Neural crest cell (in vitro differentiated cells): ENCODE results near the gene CLEC2L. TPM values are rescaled to one million over a fixed set of nuclear protein-coding genes. Genes with fewer than 3 reads are reported as not detected.

ENCODE experiments used
- DNase-seq: peaks from one replicate; pipeline ENCODE4 v3.0.0; 2021; ENCODE audit warnings: low read depth, mixed read lengths, low spot score
- H3K27ac Mint-ChIP-seq: one replicate; pipeline ENCODE4 v1.8.0; 2021; ENCODE audit warnings: mild to moderate bottlenecking, mixed read lengths; ENCODE audit not compliant: unreplicated experiment
- H3K27me3 Mint-ChIP-seq: 2 replicates; pipeline ENCODE4 v1.8.0; 2021; ENCODE audit warnings: low read depth, mild to moderate bottlenecking, mixed read lengths
- H3K36me3 Mint-ChIP-seq: 2 replicates; pipeline ENCODE4 v1.8.0; 2021; ENCODE audit warnings: low read depth, mild to moderate bottlenecking, mixed read lengths
- H3K4me1 Mint-ChIP-seq: 2 replicates; pipeline ENCODE4 v1.8.0; 2021; ENCODE audit warnings: mixed read lengths
- H3K4me3 Mint-ChIP-seq: one replicate; pipeline ENCODE4 v1.8.0; 2021; ENCODE audit warnings: mild to moderate bottlenecking, mixed read lengths
- H3K9me3 Mint-ChIP-seq: 2 replicates; pipeline ENCODE4 v1.8.0; 2021; ENCODE audit warnings: mixed read lengths
- total RNA-seq: library from RNA; stranded (reverse); gene quantifications from 2 replicates; pipeline ENCODE4 v1.2.1, GENCODE V29; 2021
- TF ChIP-seq, protein P1 (sequence below): fragments of 200-600 bp; sonication (generic); conservative IDR thresholded peaks from 2 replicates; pipeline ENCODE4 v1.5.0; 2021; ENCODE audit warnings: antibody characterized with exemption, mild to moderate bottlenecking

CLEC2L gene
- total RNA-seq, 1 donor from 2014 or later, result 0.65 TPM

DNA sequence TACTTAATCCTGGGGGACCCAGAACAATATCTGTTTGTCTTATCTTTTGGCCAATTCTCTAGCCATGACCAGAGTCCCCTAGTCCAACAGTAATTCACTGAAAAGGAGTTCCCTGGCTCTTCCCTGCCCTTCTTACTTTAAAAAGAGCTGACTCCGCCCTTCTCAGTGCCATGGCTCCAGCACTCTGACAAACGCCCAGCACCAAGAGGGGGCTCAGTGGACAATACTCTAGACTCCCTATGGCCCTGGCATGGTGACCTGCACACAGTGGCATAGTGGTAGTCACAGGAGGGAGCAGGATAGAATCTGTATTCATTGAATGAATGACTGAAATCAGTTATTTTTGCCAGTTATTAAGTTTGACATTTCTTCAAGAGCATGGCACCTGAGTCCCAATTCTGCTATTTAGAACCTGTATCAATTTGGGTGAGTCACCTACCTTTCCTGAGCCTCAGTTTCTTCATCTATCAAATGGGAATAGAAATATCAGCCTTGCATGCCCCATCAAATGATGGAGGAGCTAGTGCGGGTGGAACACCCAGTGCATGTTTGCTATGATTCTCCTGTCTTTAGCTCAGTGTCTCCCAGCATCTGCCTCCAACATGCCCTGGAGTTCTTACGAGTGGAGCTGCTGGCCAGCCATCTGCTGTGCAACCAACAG lies 69.4 kb downstream of the CLEC2L start:
- H3K27ac Mint-ChIP-seq, result no peak overlapping the region
- DNase-seq, result no peak
- no peaks in the 10 kb centered on the region for H3K9me3 Mint-ChIP-seq
- TF ChIP-seq, protein P1, sequence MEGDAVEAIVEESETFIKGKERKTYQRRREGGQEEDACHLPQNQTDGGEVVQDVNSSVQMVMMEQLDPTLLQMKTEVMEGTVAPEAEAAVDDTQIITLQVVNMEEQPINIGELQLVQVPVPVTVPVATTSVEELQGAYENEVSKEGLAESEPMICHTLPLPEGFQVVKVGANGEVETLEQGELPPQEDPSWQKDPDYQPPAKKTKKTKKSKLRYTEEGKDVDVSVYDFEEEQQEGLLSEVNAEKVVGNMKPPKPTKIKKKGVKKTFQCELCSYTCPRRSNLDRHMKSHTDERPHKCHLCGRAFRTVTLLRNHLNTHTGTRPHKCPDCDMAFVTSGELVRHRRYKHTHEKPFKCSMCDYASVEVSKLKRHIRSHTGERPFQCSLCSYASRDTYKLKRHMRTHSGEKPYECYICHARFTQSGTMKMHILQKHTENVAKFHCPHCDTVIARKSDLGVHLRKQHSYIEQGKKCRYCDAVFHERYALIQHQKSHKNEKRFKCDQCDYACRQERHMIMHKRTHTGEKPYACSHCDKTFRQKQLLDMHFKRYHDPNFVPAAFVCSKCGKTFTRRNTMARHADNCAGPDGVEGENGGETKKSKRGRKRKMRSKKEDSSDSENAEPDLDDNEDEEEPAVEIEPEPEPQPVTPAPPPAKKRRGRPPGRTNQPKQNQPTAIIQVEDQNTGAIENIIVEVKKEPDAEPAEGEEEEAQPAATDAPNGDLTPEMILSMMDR, result no peak
- no peaks in the 10 kb centered on the region for H3K4me1 Mint-ChIP-seq
- H3K4me3 Mint-ChIP-seq, result no peak overlapping the region
- peaks cover 16% of the 10 kb centered on the region for H3K36me3 Mint-ChIP-seq
- H3K27me3 Mint-ChIP-seq, result no peaks in the 10 kb centered on the region

DNA sequence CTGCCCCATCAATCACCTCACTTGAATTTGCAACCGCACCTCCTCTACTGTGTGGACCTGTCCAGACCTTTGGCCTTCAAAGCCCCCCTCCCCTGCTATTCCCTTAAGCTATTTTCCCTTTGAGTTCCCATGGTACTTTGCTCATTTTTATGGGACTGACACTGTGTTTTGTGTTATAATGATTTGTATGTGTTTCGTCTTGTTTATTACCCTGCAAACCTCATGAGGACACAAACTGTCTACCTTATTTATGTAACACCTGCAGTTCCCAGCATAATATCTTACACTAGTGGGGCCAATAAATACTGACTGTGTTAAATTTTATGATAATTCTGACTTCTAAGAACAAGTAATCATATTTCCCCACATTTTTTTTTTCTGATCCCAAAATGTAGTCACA lies 70.6 kb downstream of the CLEC2L start:
- Mint-ChIP-seq H3K4me1 (no peaks in the 10 kb centered on the region), H3K9me3 (no peaks in the 10 kb centered on the region), H3K27me3 (no peaks in the 10 kb centered on the region), H3K4me3 (no peak overlapping the region), H3K27ac (peak overlapping the region; percentile 64), H3K36me3 (peaks cover 16% of the 10 kb centered on the region)
- DNase-seq, result no peak
- TF ChIP-seq, protein P1, result no peak

Other genes with a start within 250 kb of the CLEC2L start
- 18.3 and 24.8 TPM in 2 replicates for gene FMC1, start 182.3 kb upstream of the CLEC2L start, total RNA-seq
- 102 and 107 TPM in 2 replicates for gene LUC7L2, start 163.8 kb upstream of the CLEC2L start, total RNA-seq
- gene KLRG2, start 40.0 kb upstream of the CLEC2L start, total RNA-seq, result not detected in 2 replicates